GM21447 (cell line): Measurements from ENCODE around the gene CTF1.
"Not testable (repeated sequence)": the region's sequence is repeated elsewhere in the genome, so short reads cannot be mapped to it uniquely, and the experiment has no call there.

Source experiments
- ATAC-seq: cut with Tn5 transposase; IDR thresholded peaks from one replicate; pipeline ENCODE4 v1.9.1; 2021; ENCODE audit not compliant: unreplicated experiment

CTF1 gene

DNA sequence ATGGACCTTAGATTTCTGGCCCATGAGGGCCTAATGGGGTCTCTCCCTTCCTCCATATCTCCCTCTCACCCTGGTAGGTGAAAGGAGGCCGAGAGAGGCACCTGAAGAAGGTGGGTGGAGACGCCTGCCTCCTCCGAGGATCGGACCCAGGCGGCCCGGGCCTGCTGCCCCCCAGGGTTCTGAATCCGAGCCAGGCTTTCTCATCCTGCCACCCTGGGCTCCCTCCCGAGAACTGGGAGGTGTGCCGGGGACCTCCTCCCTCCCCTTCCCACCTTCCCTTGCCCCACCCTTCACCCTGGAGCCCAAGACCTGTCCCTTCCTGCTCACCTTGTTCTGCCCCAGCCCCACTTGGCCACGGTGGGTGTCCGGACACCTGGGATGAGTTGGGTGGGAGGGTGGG lies 32.0 kb downstream of the CTF1 start:
- no peak for ATAC-seq

- ATAC-seq, result no peak
These were observed 32.8 kb downstream of the CTF1 start for GRCh38 chr16:30929167-30929566.

GRCh38 chr16:30930160-30930571 lies 33.8 kb downstream of the CTF1 start:
- no peak for ATAC-seq

- no peak for ATAC-seq
These were observed 34.7 kb downstream of the CTF1 start for GRCh38 chr16:30931068-30931650.

- ATAC-seq, result no peak
These were observed 38.6 kb downstream of the CTF1 start for GRCh38 chr16:30934827-30935557.

GRCh38 chr16:30937692-30938091 lies 41.3 kb downstream of the CTF1 start:
- no peak for ATAC-seq

DNA sequence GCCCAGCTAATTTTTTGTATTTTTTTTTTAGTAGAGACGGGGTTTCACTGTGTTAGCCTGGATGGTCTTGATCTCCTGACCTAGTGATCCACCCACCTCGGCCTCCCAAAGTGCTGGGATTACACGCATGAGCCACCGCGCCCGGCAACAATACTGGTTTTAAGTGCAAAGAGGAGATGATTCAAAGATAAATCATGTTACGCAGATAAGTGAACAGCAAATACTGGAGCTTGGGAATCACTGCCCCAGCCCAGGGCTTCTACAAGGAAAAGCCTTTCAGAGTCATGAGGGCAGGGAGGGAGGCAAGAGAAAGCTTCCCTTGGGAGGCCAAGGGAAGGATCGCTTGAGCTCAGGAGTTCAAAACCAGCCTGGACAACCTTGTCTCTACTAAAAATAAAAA lies 43.2 kb downstream of the CTF1 start:
- ATAC-seq, result not testable (repeated sequence)

GRCh38 chr16:30941600-30942425 lies 45.4 kb downstream of the CTF1 start:
- ATAC-seq, result peak; percentile 86

GRCh38 chr16:30942426-30942806 lies 46.0 kb downstream of the CTF1 start:
- no peak for ATAC-seq

- no peak for ATAC-seq
These were observed 47.9 kb downstream of the CTF1 start for GRCh38 chr16:30944352-30944751.

GRCh38 chr16:30946671-30947540 lies 50.5 kb downstream of the CTF1 start:
- ATAC-seq, result no peak

GRCh38 chr16:30947541-30947858 lies 51.1 kb downstream of the CTF1 start:
- ATAC-seq, result no peak

GRCh38 chr16:30947859-30948666 lies 51.6 kb downstream of the CTF1 start:
- ATAC-seq, result peak; percentile 9

- ATAC-seq, result peak; percentile 67
These were observed 52.5 kb downstream of the CTF1 start, which contains the start of gene ORAI3 for GRCh38 chr16:30948667-30949649. ORAI3 (plus strand) TSS chr16:30949068; CDS start chr16:30949290, 222 bp downstream.

- peak; percentile 53 for ATAC-seq
These were observed 53.5 kb downstream of the CTF1 start for GRCh38 chr16:30949650-30950515.

DNA sequence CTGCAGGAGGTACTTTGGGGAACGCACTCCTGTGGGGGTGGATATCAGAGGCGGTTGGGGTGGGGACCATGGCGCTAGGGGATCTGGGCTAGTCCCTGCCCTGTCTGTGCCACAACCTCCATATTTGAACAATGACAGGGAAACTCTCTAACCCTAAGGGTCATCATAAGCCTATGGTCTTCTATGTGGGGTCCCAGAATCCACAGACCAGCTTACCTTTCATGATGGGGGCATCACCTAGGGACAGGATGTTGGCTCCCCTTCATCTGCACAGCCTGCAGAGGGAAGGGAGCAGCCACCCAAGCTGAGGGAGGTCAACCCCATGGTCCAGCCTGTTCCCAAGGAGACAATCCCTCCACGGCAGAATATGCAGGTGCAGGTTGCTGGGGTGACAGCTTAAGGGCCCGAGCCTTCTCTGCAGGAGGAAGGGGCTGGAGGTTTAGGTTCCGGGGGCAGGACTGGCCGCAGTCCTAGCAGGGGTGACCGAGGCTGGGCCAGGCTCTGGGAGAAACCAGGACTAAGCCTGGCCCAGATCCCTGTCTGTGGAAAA lies 54.2 kb downstream of the CTF1 start:
- ATAC-seq, result no peak

DNA sequence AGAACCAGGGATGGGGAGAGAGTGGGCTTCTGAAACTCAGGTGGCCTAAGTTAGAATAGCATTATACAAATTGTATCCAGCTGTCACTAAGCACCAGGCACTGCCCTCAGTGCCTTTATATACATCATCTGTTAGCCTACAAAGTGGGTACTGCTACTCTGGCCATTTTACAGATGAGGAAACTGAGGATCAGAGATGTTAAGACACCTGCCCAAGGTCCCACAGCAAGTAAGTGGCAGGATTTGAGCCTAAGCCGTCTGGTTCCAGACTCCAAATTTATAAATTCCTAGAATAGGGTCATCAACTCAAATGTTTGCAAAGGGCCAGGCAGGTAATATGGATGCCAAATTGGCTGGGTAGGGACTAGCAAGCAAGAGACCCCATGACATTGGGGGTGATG lies 54.8 kb downstream of the CTF1 start:
- no peak for ATAC-seq

GRCh38 chr16:30951750-30952149 lies 55.3 kb downstream of the CTF1 start:
- no peak for ATAC-seq
